HEK293 (cell line): ENCODE data around the gene COA1.

Experiments
- CTCF ChIA-PET: fragments of 350-600 bp; formaldehyde crosslinking; extraction: SDS; loops from one replicate; lab custom pipeline; 2021; ENCODE audit warnings: antibody characterized with exemption; lab: Yijun Ruan, JAX
- POLR2A ChIA-PET: fragments of 300-600 bp; formaldehyde crosslinking; extraction: SDS; loops from one replicate; lab custom pipeline; 2020; ENCODE audit warnings: antibody characterized with exemption, inconsistent platforms; lab: Yijun Ruan, JAX
- H3K27ac ChIP-seq: fragments of 200-500 bp; sonication (Bioruptor generic); 2 replicates; pipeline ENCODE4 v1.5.1; 2014; ENCODE audit warnings: low read depth, low read length, control low read depth, inconsistent platforms; ENCODE audit errors: extremely low read depth
- H3K36me3 ChIP-seq, 2 experiments: fragments of 200-500 bp in 1 of 2; sonication (Bioruptor generic) in 1 of 2; 1 replicate in 1 of 2; 2 replicates in 1 of 2; pipeline ENCODE4 v1.5.1; 2014 to 2017; ENCODE audit warnings: inconsistent platforms in 2 of 2, low read length in 2 of 2; ENCODE audit not compliant: control insufficient read depth in 2 of 2, insufficient read depth in 1 of 2
- H3K4me1 ChIP-seq: fragments of 200-500 bp; sonication (Bioruptor generic); 2 replicates; pipeline ENCODE4 v1.5.1; 2014; ENCODE audit warnings: mild to moderate bottlenecking, low read length, inconsistent platforms; ENCODE audit not compliant: control insufficient read depth, insufficient read depth
- H3K4me3 ChIP-seq: 2 replicates; pipeline ENCODE4 v1.5.1; 2011; ENCODE audit warnings: low read depth, mild to moderate bottlenecking, control low read depth, low read length, moderate library complexity
- H3K9me3 ChIP-seq: fragments of 200-500 bp; sonication (Bioruptor generic); 2 replicates; pipeline ENCODE4 v1.5.1; 2014; ENCODE audit warnings: low read depth, low read length, inconsistent platforms; ENCODE audit not compliant: control insufficient read depth, insufficient read depth
- ATF2 ChIP-seq: fragments of 450-650 bp; formaldehyde crosslinking; IDR thresholded peaks from 2 replicates; pipeline ENCODE4 v1.5.1; 2016; ENCODE audit warnings: missing biosample characterization, missing genetic modification characterization, low read depth
- BCL11A ChIP-seq: fragments of 450-650 bp; formaldehyde crosslinking; IDR thresholded peaks from 2 replicates; pipeline ENCODE4 v1.5.1; 2016; ENCODE audit warnings: low read depth, missing biosample characterization, missing genetic modification characterization
- BCL11B ChIP-seq: fragments of 450-650 bp; formaldehyde crosslinking; IDR thresholded peaks from 2 replicates; pipeline ENCODE4 v1.5.1; 2016; ENCODE audit warnings: low read depth, missing biosample characterization, missing genetic modification characterization
- GLI4 ChIP-seq: fragments of 450-650 bp; formaldehyde crosslinking; IDR thresholded peaks from 2 replicates; pipeline ENCODE4 v1.5.1; 2016; ENCODE audit warnings: missing biosample characterization, missing genetic modification characterization
- OSR2 ChIP-seq: fragments of 450-650 bp; formaldehyde crosslinking; IDR thresholded peaks from 2 replicates; pipeline ENCODE4 v1.5.1; 2016; ENCODE audit warnings: missing biosample characterization, missing genetic modification characterization
- REPIN1 ChIP-seq: fragments of 450-650 bp; formaldehyde crosslinking; IDR thresholded peaks from 2 replicates; pipeline ENCODE4 v1.5.1; 2017; ENCODE audit warnings: missing biosample characterization, missing genetic modification characterization, low read depth
- SCRT1 ChIP-seq: fragments of 450-650 bp; formaldehyde crosslinking; IDR thresholded peaks from 2 replicates; pipeline ENCODE4 v1.5.1; 2016; ENCODE audit warnings: missing biosample characterization, missing genetic modification characterization, borderline replicate concordance
- ZFP37 ChIP-seq: fragments of 450-650 bp; formaldehyde crosslinking; IDR thresholded peaks from 2 replicates; pipeline ENCODE4 v1.5.1; 2016; ENCODE audit warnings: missing biosample characterization, missing genetic modification characterization
- ZNF114 ChIP-seq: fragments of 450-650 bp; formaldehyde crosslinking; IDR thresholded peaks from 2 replicates; pipeline ENCODE4 v1.5.0; 2017; ENCODE audit warnings: missing biosample characterization, missing genetic modification characterization
- ZNF132 ChIP-seq: fragments of 450-650 bp; formaldehyde crosslinking; IDR thresholded peaks from 2 replicates; pipeline ENCODE4 v1.5.1; 2017; ENCODE audit warnings: missing biosample characterization, missing genetic modification characterization, borderline replicate concordance
- ZNF157 ChIP-seq: fragments of 450-650 bp; formaldehyde crosslinking; IDR thresholded peaks from 2 replicates; pipeline ENCODE4 v1.5.1; 2016; ENCODE audit warnings: missing biosample characterization, missing genetic modification characterization
- ZNF221 ChIP-seq: fragments of 450-650 bp; formaldehyde crosslinking; IDR thresholded peaks from 2 replicates; pipeline ENCODE4 v1.5.1; 2017; ENCODE audit warnings: missing biosample characterization, missing genetic modification characterization, borderline replicate concordance
- ZNF292 ChIP-seq: fragments of 450-650 bp; formaldehyde crosslinking; IDR thresholded peaks from 2 replicates; pipeline ENCODE4 v1.5.1; 2016; ENCODE audit warnings: low read depth, missing biosample characterization, missing genetic modification characterization, borderline replicate concordance
- ZNF473 ChIP-seq: fragments of 450-650 bp; formaldehyde crosslinking; IDR thresholded peaks from 2 replicates; pipeline ENCODE4 v1.5.1; 2017; ENCODE audit warnings: missing biosample characterization, missing genetic modification characterization
- ZNF488 ChIP-seq: fragments of 450-650 bp; formaldehyde crosslinking; IDR thresholded peaks from 2 replicates; pipeline ENCODE4 v1.5.1; 2016; ENCODE audit warnings: missing biosample characterization, missing genetic modification characterization
- ZNF785 ChIP-seq: fragments of 450-650 bp; formaldehyde crosslinking; IDR thresholded peaks from 2 replicates; pipeline ENCODE4 v1.5.1; 2016; ENCODE audit warnings: missing biosample characterization, missing genetic modification characterization

COA1 gene

GRCh38 chr7:43647339-43647672 lies 82.0 kb downstream of the COA1 start:
- Histone ChIP-seq H3K4me1 (0 out of 2 replicates have a peak, but pooled peaks cover 6% of the 10 kb centered on the region), H3K9me3 (no peaks in the 10 kb centered on the region), H3K4me3 (no peak overlapping the region), H3K36me3 (peaks cover 3 to 47% of the 10 kb centered on the region in 2 experiments; a peak in 2 of 3 replicates), H3K27ac (no peak overlapping the region)
- TF ChIP-seq SCRT1 (no peak), BCL11B (tag by site-specific recombination) (no peak), ZNF221 (tag by site-specific recombination) (no peak), ZNF132 (tag by site-specific recombination) (no peak), ZNF473 (tag by site-specific recombination) (no peak), ZNF114 (no peak), REPIN1 (tag by site-specific recombination) (no peak), GLI4 (tag by site-specific recombination) (no peak), OSR2 (tag by site-specific recombination) (no peak), ZNF785 (no peak), ZNF292 (tag by site-specific recombination) (no peak)
- CTCF ChIA-PET, result no interaction called here
- POLR2A ChIA-PET, result interaction anchor here (2.2 kb wide), 1 partner anchor 65 kb away, joined by 11 read pairs; the partner anchor contains the start of gene STK17A

GRCh38 chr7:43646603-43647338 lies 82.6 kb downstream of the COA1 start:
- Histone ChIP-seq H3K36me3 (peaks cover 3 to 47% of the 10 kb centered on the region in 2 experiments; a peak in 2 of 3 replicates), H3K4me3 (no peak overlapping the region)

DNA sequence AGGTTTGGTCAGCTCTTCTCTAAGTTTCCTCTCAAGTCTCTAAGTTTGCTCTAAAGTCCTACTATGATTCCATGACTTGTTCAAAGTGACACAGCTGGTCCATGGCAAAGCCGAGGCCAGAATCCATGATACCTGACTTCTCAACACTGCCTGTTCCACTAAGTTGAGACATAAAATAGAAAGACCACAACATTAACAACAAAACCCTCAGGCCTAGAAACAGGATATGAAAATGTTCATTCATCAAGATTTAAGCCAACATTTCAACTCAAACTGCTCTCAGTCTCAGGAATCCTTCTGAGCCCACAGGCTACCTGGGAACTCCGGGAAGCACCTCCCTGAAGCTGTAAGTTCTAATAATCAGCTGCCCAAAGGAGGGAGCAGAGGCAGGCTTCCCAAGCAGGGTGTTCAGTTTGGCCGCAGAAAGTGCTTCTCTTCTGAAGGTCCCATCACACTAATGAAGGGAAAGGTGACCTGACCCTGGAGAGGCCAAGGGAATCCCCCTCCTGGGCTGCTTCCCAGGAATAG lies 83.6 kb downstream of the COA1 start:
- Histone ChIP-seq H3K4me3 (no peak overlapping the region), H3K36me3 (peaks cover 3 to 53% of the 10 kb centered on the region in 2 experiments; a peak in 2 of 3 replicates), H3K4me1 (0 out of 2 replicates have a peak, but pooled peaks cover 6% of the 10 kb centered on the region), H3K9me3 (no peaks in the 10 kb centered on the region), H3K27ac (no peak overlapping the region)
- POLR2A ChIA-PET, result no interaction called here
- no peak for TF ChIP-seq ZNF488 (tag by site-specific recombination)
- no peak for TF ChIP-seq ZNF157
- CTCF ChIA-PET, result interaction anchor here (2.8 kb wide), 1 partner anchor 54 kb away, joined by 7 read pairs; no protein-coding TSS in a partner anchor

More at GRCh38 chr7:43646603-43647338, 82.6 kb downstream of the COA1 start:
- no peak overlapping the region for H3K27ac ChIP-seq
- TF ChIP-seq BCL11A (no peak), ATF2 (tag by site-specific recombination) (no peak), ZFP37 (tag by site-specific recombination) (0 out of 2 replicates have a peak, but pooled peaks have one; percentile 17)
- no peaks in the 10 kb centered on the region for H3K9me3 ChIP-seq
- CTCF ChIA-PET, result no interaction called here
- POLR2A ChIA-PET, result interaction anchor here (2.2 kb wide), 1 partner anchor 64 kb away, joined by 11 read pairs; the partner anchor contains the start of gene STK17A
- 0 out of 2 replicates have a peak, but pooled peaks cover 6% of the 10 kb centered on the region for H3K4me1 ChIP-seq
